Measurements from ENCODE around the gene DOLK.

- TF ChIP-seq CTCF (conservative IDR thresholded peaks at IDR 0.05; ENCODE audit: low read depth, low read length) (no peak), EZH2 (IDR thresholded peaks at IDR 0.05; ENCODE audit: borderline replicate concordance, low read depth, low read length, poor library complexity, severe bottlenecking) (no peak)
Observed at GRCh38 chr9:128916745-128917144, 30.7 kb downstream of the DOLK start.
